Hepatic stellate cell (primary cell): ENCODE data around the gene DPH6.
"Not testable (repeated sequence)": the region's sequence is repeated elsewhere in the genome, so short reads cannot be mapped to it uniquely, and the experiment has no call there.

Experiments used
- DNase-seq: peaks from one replicate; pipeline ENCODE4 v3.0.0; 2011; ENCODE audit warnings: low spot score

DPH6 gene

GRCh38 chr15:35485411-35485810 lies 60.6 kb downstream of the DPH6 start:
- DNase-seq = no peak

- no peak for DNase-seq
Measured at GRCh38 chr15:35484231-35484945, 61.6 kb downstream of the DPH6 start.

DNA sequence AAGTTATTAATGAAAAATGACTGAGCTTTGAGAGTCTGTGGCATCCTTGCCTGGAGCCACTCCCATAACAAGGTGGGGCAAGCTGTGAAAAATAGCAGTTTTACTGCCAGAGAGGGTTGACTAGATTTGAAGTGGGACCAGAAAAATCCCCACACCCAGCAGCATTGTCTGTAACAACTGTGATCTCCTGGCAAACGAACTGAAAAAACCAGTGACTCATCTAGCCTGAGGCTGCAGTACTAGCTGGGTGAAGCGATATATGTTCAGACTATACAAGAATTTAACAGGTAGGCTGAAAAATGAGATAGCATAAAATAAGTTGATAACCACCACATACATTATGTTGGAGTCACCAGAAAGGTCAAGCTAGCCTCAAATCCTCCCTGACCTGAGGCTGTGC lies 64.0 kb downstream of the DPH6 start:
- DNase-seq = no peak

DNA sequence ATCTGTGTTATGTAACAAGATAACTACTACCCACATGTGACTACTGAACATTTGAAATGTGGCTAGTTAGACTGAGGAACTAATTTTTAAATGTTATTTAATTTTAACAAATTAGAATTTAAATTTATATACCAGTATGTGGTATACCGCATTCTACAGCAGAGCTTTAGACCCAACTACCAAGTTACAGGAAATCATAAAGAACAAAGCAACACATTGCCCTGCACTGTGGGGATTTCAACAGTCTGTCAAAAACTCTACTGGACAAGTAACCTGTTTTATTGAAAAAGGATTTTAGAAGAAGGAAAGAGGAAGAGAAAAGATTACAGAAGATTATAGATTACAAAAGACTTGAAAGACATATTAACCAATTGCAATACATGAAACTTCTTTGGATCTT lies 64.9 kb downstream of the DPH6 start:
- no peak for DNase-seq

GRCh38 chr15:35479423-35479822 lies 66.5 kb downstream of the DPH6 start:
- DNase-seq = no peak

GRCh38 chr15:35477312-35478262 lies 68.4 kb downstream of the DPH6 start:
- no peak for DNase-seq

- DNase-seq = no peak
Measured at GRCh38 chr15:35471024-35471423, 74.9 kb downstream of the DPH6 start.

GRCh38 chr15:35470441-35470840 lies 75.5 kb downstream of the DPH6 start:
- no peak for DNase-seq

- no peak for DNase-seq
Measured at GRCh38 chr15:35466476-35466875, 79.5 kb downstream of the DPH6 start.

GRCh38 chr15:35465783-35466182 lies 80.2 kb downstream of the DPH6 start:
- DNase-seq = no peak

- DNase-seq = no peak
Measured at GRCh38 chr15:35460616-35461015, 85.3 kb downstream of the DPH6 start.

DNA sequence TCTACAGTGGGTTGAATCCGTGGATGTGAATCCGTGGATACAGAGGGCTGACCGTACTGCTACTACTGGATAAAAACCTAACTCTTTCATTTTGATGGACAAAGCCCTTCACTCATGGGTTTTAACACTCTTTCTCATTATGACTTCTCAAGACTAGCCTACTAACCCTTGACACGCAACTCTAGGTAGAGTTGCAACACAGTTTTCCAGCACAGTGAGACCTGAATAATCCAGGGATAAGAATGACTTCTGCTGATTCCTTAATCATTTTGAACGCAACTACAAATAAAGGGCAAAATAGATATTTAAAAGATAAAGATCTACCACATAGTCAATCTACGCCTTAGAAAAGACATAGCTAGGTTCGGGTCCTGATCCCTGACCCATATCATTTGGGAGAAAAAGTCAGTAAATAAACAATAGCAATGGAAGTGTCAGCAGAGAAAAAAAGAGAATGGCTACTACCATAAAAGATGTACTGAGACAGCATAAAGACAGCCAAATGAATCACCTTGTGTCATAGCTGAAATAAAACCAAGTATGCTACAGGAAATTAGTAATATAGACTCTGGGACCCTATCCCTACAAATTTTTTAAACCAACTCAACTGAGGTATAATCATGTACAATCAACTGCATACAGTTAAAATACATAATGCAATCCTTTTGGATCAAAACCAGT lies 87.6 kb downstream of the DPH6 start:
- DNase-seq = no peak

GRCh38 chr15:35455201-35455600 lies 90.8 kb downstream of the DPH6 start:
- DNase-seq = no peak

DNA sequence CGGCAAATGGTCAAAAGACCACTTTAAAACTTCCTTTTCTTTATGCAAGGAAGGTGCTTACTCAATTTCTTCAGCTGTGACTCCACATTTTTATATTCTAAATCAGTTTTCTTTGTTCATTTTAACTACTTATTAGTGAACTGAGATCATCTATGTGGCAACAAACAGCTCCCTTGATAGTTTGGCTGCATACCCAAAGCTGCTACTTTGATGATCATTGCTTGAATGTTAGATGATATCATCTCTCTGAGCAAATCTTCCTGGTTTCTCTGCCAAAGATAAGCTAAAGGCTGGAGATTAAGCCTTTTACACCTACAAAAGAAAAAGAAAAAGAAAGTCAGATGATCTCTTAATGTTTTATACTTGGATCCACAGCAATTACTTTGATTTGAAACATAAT lies 95.5 kb downstream of the DPH6 start:
- DNase-seq = no peak

DNA sequence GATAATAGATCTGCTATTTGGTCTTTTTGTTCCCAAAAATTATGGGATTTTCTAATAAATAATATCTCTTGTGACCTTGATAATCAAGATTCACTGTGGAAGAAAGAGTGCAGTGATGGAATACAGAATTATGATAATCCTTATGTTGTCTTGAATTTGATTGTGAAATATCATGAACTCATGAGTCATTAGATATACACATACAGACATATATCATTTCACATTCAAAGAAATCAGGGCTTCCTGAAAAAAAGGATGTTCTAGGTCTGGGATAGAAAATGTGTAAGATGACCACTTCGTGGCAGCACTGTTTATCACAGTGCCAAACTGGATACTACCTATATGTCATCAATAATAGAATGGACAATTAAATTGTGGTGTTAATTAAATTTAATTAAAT lies 97.7 kb downstream of the DPH6 start:
- DNase-seq = no peak

- no peak for DNase-seq
Measured at GRCh38 chr15:35445891-35446290, 100.1 kb downstream of the DPH6 start.

DNA sequence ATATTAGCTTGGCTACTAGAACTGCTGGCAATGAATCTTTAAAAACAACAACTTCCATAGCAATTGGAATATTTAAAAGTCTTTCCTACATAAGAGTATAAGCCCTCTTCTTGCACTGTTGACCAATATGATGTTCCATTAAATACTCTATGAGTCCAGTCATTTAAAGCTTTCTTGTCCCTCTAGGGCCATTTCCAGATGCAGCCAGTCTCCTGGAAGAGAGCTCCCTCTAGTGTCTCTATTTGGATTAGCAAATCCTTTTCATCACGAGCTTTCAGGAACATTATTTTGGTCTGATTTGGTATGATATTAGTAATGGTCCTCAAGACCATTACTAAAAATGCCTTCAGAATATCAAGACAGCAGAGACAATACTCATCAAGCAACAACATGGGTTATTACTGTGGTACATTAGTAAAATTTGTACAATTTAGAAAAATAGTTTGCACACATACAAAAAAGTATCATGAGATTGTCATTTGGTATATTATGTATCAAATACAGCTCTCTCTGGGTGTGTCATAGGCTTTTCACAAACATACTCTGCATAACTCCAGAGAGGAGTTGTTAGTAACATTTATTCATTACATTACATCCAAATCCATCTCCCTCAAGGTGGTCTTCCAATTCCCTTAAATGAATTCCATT lies 101.3 kb downstream of the DPH6 start:
- DNase-seq = peak; percentile 8

DNA sequence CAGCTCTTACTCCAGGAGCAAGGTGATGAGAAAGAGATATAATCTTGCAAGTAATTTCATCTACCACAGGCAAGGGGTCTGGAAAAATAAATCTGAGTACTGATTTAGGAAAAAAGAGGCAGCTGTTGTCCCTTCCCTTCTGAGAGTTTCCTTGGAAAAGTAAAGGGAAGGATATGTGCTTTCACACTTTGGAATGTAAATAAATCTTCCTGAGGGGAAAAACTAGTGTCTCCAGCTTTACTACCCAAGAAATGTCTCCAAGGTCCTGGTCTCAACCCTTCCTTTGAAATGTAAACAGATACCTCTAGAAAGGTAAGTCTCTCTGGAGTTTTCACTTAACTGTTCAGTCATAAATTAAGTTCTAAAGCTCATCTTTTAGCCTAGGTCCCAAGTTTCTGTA lies 102.6 kb downstream of the DPH6 start:
- DNase-seq = no peak

DNA sequence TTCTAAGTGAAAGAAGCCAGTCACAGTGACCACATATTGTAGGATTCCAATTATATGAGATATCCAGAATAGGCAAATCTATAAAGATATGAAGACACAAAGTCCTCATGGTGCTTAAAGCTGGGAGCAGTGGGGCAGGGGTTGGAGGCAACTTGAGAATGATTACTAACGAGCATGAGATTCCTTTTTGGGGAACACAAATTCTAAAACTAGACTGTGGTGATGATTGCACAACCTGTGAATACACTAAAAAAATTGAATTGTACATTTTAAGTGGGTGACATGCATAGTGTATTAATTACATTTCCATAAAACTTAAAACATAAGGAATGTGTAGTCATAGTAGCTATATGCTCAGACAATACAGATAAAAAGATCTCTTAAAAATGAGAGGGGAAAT lies 103.2 kb downstream of the DPH6 start:
- no peak for DNase-seq

GRCh38 chr15:35441279-35441678 lies 104.7 kb downstream of the DPH6 start:
- not testable (repeated sequence) for DNase-seq

DNA sequence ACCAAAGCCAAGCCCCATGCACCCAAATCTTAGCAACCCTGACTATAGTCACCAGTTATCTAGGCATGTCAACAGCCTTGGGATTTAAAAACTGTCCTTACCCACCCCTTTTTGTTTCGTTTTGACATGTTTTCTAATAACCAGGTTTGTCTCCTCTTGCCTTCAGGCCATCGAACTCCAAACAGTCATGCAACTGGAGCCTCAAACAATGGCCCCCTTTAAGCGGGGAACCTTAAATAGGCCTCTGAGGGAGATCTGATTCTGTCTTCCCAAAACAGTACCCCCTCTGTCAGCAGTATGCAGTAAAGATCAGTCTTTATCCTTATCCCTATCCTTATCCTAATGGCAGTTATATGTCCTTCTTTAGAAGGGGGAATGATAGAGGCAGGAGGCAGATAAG lies 105.7 kb downstream of the DPH6 start:
- DNase-seq = no peak

DNA sequence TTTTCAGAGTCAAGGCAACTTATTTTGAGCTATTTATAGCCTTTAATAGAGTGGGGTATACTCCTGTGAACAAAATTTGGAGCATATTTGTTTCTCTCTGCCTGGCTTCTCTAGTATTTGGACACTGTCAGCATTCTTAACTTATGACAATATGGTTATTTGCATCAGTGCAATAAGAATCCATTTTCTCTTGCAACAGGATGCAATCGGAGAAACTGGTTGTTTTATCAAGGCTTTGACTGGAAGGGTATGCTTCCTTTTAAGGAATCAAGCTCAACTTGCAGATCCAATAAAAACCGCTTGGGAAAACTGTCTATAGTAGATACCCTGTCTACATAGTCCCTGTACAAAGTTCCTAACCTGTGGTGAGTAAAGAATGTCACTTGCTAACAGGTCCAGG lies 106.7 kb downstream of the DPH6 start:
- peak; percentile 8 for DNase-seq
